Stimulated activated CD8-positive, alpha-beta memory T cell treated with anti-CD3 and anti-CD28 coated beads, Interleukin-7, amount 100 ng/mL, for 4 hours (primary cell): ENCODE results near the gene MYO7A.

Source experiments
- DNase-seq, 2 donors: peaks; one replicate each; pipeline ENCODE4 v3.0.0-alpha.2; 2020; ENCODE audit warnings: low read depth in 2 of 2

Gene MYO7A

GRCh38 chr11:77127235-77127911 lies 673 bp upstream of the MYO7A start:
- peak in 1 of 2 donors; percentile 43 for DNase-seq

DNA sequence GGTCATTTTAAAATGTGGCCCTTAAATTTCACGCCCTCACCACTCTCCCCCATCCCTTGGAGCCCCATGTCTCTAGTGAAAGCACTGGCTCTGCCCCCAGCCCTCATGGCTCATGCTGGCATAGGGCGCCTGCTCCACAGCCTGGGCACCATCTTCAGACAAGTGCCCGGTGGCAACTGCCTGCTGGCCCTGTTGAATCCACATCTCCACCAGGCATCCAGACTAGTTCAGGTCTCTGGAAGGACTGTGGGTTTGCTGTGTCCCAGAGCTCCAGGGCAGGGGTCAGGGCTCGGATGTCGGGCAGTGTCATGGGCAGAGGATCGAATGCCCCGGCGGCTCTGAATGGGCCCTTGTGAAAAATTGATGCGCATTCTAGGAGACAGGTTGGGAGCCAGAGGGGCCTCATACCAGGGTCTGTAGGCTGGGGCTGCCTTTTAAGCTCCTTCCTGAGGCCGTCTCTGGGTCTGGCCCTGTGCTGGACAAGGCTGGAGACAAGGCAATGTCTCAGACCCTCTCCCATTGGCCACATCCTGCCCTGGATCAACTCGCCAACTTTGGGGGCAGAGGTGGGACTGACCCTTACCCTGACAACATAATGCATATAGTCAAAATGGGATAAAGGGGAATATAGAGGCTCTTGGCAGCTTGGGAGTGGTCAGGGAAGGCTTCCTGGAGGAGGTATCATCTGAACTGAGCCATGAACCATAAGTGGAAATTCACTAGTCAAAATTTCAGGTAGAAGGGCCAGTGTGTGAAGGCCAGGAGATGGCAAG lies 1.2 kb downstream of the MYO7A start:
- no peak for DNase-seq

DNA sequence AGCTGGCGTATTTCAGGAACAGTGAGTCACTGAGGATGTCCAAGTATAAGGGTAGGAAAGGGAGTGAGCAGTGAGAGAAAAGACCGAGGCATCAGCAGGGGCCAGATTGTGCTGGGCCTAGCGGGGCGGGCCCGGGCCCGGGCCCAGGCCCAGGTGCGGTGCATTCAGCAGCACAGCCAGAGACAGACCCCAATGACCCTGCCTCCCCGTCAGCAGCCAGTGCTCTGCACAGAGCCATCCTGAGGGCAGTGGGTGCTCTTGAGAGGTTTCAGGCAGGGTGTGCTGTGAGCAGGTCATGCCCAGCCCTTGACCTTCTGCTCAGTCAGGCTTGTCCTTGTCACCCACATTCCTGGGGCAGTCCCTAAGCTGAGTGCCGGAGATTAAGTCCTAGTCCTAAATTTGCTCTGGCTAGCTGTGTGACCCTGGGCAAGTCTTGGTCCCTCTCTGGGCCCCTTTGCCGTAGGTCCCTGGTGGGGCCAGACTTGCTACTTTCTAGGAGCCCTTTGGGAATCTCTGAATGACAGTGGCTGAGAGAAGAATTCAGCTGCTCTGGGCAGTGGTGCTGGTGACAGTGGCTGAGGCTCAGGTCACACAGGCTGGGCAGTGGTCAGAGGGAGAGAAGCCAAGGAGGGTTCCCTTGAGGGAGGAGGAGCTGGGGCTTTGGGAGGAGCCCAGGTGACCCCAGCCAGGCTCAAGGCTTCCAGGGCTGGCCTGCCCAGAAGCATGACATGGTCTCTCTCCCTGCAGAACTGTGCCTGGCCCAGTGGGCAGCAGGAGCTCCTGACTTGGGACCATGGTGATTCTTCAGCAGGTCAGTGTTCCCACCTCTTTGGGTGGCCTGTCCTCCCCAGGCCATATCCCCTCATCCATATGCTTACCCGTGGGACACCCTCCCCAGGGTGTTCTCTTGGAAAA lies 2.1 kb downstream of the MYO7A start:
- DNase-seq, result no peak

GRCh38 chr11:77130763-77131513 lies 2.9 kb downstream of the MYO7A start:
- DNase-seq, result no peak

DNA sequence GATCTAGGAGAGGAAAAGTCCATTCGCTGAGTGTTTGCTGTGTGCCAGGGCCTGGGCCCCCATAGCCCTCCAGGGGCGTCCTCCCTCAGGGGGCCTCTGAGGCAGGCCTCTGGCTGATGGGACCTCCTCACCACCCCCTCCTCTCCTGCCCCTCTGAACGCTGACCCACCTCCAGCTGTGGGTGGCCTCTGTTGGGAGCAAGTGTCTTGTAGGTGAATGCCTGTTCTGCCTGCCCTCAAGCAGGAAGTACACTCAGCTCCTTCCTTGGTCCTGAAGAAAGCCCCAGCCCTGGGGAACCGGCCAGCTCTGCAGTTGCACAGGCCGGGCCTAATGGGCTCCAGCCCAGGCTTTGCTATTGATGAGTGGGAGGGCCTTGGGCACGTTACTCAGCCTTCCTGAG lies 3.5 kb downstream of the MYO7A start:
- DNase-seq, result no peak

GRCh38 chr11:77135069-77135468 lies 7.0 kb downstream of the MYO7A start:
- DNase-seq, result no peak

DNA sequence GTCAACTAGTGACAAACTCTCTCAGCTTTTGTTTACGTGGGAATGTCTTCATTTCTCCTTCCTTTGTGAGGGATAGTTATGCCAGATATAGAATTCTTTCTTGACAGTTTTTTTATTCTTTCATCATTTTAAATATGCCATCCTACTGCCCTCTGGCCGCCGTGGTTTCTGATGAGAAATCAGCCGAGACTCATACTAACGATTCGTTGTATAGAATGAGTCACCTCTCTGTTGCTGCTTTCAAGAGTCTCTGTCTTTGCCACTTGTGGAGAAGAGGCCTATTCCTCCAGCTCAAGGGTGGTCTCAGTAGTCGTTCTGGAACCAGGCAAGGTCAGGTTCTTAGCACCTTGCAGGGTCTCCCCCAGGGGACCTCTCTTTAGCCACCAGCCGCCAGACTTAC lies 8.0 kb downstream of the MYO7A start:
- no peak for DNase-seq

DNA sequence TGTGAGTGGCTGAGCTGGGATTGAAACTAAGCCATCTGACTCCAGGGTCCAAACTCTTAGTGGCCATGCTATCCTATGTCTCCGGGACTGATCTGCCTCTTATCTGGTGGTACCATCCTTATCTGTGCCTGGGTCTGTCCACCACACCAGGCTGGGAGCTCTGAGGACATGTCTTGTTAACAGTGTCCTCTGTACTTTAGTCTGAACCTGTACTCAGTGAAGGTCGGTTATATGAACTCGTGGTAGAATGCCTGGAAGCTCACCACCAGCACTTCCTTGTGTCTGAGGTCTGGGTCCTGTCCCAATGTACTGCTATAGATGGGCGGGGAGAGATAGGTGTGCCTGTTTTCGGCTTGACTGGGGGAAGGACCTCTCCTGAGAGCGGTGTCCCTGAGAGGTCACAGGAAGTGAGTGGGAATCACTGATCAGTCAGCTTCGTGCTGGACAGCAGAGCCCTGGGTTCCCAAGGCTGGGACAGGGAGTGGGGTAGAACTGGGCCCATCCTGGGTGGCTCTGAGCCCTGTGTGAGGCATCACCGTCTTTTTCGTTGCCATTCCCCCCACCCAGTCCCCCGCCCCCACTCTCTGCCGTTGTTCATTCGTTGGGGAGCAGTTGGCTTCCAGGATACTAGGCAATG lies 8.9 kb downstream of the MYO7A start:
- no peak for DNase-seq

DNA sequence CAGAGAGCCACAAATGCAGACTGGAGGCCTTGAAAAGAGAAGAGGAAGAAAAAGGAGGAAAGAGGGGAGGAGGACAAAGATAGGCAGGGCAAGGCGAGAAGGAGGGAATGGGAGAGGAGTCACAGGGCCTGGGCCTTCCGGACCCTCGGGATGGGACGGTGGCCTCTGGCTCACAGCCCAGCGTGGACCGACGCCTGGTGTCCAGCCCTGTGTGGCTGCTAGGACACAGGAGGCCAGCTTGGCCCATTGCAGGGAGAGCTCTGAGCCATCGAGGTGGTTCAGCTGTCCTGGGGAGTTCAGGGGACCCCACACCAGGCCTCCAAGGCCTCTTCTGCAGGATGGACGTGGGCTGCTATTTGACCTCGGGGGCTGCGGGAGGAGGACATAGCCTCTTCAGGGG lies 9.4 kb downstream of the MYO7A start:
- DNase-seq, result no peak

- no peak for DNase-seq
Observed at GRCh38 chr11:77138106-77138649, 10.1 kb downstream of the MYO7A start.

GRCh38 chr11:77139201-77139600 lies 11.2 kb downstream of the MYO7A start:
- no peak for DNase-seq

DNA sequence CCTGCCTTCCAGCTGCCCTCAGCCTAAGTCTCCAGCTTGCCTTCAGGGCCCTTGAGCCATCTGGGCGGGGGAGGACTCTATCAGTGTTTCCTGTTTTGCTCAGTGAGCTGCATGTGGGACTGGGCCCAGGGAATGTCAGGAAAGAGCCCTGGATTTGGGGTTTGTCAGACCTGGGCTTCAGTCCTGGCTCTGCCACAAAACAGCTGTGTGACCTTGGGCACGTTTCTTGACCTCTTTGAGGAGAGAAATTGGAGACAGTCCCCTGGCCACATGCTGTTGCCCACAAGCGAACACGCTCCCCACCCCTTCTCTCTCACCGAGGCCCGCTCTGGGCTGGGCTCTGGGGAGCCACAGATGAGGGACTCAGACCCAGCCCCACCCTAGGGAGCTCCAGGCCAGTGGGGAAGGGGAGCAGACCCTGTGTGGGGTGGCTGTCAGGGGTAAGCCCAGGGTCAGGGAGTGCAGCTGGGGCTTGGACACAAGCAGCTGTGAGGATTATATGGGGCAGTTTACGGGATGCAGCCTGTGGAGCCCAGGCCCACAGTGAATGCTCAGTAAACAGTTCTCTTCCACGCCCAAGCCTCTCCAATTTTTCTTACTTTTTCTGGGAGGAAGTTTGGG lies 12.3 kb downstream of the MYO7A start:
- no peak for DNase-seq

DNA sequence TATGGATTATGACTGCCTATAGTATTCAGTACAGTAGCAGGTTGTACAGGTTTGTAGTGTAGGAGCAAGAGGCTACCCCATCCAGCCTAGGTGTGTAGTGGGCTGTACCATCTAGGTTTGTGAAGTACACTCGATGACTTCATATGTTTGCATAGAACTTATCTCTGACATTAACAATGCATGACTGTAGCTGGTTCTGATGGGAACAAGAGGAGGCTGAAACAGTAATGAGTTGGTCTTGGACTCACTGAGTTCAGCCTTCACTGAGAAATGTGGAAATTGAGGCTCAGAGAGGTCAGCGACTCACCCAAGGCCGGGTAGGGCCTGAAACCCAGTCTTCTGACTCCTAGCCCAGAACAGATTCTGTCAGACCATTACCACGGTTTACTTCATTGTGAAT lies 13.0 kb downstream of the MYO7A start:
- DNase-seq, result no peak

DNA sequence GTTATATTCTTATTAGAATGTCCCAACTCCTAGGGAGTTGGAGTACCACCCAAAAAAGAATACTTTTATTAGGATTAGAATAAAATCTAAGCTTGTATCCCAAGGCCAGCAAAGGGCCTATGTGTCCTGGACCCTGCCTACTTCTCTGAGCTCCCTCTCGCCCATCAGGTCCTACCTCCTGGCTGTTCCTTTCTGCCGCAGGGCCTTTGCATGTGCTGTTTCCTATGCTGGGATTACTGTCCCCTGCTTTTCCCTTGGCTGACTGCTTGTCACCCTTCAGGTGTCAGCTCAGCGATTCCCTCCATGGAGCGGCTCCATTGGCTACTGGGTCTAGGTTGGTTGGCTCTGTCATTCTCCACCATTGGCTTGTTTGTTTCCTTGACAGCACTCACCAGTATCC lies 13.4 kb downstream of the MYO7A start:
- no peak for DNase-seq

GRCh38 chr11:77142091-77142975 lies 14.3 kb downstream of the MYO7A start:
- no peak for DNase-seq

GRCh38 chr11:77143405-77144020 lies 15.5 kb downstream of the MYO7A start:
- no peak for DNase-seq

DNA sequence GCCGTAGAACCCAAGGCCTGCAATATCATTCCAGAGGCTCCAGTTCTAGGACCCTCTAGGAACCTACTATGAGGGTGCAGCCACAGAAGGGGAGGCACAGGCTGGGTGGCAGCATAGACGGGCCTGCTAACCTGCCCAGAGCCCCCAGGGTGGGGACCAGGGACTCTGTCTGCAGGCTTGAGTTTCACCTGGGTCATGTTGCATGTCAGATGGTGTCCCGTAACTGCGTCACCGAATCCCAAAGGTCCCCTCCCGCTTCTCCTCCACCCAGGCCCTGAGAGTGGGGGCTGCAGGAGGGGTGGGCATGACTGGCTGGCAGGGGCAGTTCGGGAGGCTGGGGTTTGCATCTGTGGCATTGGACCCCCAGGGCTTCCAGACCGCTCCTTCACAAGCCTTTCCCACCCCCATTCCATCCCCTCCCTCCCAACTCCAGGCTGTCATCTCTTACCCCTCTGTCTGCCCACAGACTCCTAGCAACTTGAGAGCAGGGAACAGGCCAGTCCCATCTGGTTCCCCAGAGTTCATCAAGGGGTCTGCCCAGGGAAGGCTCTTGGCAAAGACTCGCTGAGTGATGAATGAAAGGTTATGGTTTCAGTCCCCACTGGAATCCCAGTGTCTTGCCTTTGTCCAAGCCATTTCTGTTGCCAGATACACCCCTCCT lies 16.3 kb downstream of the MYO7A start:
- DNase-seq, result no peak

DNA sequence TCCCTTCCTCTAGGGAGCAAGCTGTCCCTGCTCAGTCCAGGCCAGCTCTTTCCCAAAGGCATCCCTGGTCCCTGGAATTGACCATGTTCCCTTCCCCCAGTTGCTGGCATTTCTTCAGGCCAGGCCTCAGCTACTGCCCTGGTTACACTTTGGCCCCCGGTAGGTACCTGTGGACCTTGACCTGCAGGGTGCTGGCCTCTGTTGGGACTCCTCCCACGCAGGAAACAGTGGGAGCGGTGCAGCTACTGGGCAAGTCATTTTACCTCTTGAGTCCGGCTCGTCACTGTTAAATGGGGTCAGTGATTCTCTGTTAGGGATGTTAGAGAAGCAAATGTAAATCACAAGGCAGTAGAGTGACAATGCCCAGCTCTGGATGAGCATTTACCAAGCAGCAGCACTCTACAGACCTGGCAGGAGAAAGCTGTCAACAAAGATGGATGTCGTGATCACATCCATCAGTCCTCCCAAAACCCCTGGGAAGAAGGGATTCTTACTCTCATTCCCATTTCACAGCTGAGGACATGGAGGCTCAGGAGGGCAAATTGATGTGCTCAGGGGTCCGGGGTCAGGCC lies 16.9 kb downstream of the MYO7A start:
- DNase-seq, result no peak
